Neural progenitor cell (in vitro differentiated cells): ENCODE results near the gene GGTLC1.

Experiments used
- EZH2phosphoT487 ChIP-seq: fragments of 200-600 bp; sonication (generic); IDR thresholded peaks from 2 replicates; pipeline ENCODE4 v1.6.1; 2017; ENCODE audit warnings: antibody characterized with exemption
- TF ChIP-seq, protein P1 (sequence below): fragments of 200-600 bp; sonication (generic); IDR thresholded peaks from 2 replicates; pipeline ENCODE4 v1.5.1; 2017; ENCODE audit warnings: antibody characterized with exemption, mild to moderate bottlenecking

DNA sequence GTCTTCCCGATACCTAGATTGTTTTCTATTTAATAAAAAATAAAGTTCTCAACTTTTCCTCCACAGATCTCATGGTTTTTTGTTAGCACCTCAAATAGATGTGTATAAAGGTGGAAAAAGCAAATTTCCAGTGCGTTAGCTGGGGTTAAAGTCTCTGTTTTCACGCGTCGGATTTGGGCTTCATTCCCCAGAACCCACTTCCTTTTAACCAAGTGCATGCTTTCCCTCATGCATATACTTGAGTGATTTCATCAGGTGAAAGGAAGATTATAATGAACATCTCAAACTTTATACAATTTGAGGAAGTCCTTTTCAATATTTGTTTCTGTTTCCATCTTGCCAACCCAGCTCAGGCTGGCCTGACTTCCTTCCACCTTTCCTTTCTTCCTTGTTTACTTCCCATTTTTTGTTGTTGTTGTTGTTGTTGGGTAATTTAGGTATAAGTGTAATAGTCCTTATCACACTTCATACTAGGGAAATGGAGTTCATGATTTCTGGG lies 43.9 kb upstream of the GGTLC1 start:
- TF ChIP-seq, protein P1, sequence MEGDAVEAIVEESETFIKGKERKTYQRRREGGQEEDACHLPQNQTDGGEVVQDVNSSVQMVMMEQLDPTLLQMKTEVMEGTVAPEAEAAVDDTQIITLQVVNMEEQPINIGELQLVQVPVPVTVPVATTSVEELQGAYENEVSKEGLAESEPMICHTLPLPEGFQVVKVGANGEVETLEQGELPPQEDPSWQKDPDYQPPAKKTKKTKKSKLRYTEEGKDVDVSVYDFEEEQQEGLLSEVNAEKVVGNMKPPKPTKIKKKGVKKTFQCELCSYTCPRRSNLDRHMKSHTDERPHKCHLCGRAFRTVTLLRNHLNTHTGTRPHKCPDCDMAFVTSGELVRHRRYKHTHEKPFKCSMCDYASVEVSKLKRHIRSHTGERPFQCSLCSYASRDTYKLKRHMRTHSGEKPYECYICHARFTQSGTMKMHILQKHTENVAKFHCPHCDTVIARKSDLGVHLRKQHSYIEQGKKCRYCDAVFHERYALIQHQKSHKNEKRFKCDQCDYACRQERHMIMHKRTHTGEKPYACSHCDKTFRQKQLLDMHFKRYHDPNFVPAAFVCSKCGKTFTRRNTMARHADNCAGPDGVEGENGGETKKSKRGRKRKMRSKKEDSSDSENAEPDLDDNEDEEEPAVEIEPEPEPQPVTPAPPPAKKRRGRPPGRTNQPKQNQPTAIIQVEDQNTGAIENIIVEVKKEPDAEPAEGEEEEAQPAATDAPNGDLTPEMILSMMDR, result no peak
- TF ChIP-seq EZH2phosphoT487, result no peak
